ENCODE results near the gene DGKH. TPM values are rescaled to one million over a fixed set of nuclear protein-coding genes. Genes with fewer than 3 reads are reported as not detected.
"Not testable (repeated sequence)": the region's sequence is repeated elsewhere in the genome, so short reads cannot be mapped to it uniquely, and the experiment has no call there.

The DGKH gene
- polyA plus RNA-seq, 1 donor = 10.8 TPM

GRCh38 chr13:42110410-42111155, 62.1 kb downstream of the DGKH start:
- peak; percentile 75 for DNase-seq

- no peak for DNase-seq
Measured at GRCh38 chr13:42112864-42113263, 64.4 kb downstream of the DGKH start.

GRCh38 chr13:42113478-42113877, 65.0 kb downstream of the DGKH start:
- no peak for DNase-seq

- no peak for DNase-seq
Measured at GRCh38 chr13:42114278-42114677, 65.8 kb downstream of the DGKH start.

GRCh38 chr13:42114912-42115311, 66.5 kb downstream of the DGKH start:
- DNase-seq = no peak

GRCh38 chr13:42116225-42116624, 67.8 kb downstream of the DGKH start:
- no peak for DNase-seq

GRCh38 chr13:42119041-42119440, 70.6 kb downstream of the DGKH start:
- no peak for DNase-seq

GRCh38 chr13:42119875-42120274, 71.4 kb downstream of the DGKH start:
- DNase-seq = no peak

GRCh38 chr13:42123600-42123999, 75.2 kb downstream of the DGKH start:
- no peak for DNase-seq

- no peak for DNase-seq
Measured at GRCh38 chr13:42125046-42125445, 76.6 kb downstream of the DGKH start.

GRCh38 chr13:42127047-42127446, 78.6 kb downstream of the DGKH start:
- no peak for DNase-seq

GRCh38 chr13:42129033-42129432, 80.6 kb downstream of the DGKH start:
- DNase-seq = no peak

- DNase-seq = no peak
Measured at GRCh38 chr13:42136518-42136917, 88.1 kb downstream of the DGKH start.

GRCh38 chr13:42137856-42138537, 89.5 kb downstream of the DGKH start:
- DNase-seq = no peak

GRCh38 chr13:42140494-42140893, 92.0 kb downstream of the DGKH start:
- DNase-seq = no peak

- not testable (repeated sequence) for DNase-seq
Measured at GRCh38 chr13:42141052-42141451, 92.6 kb downstream of the DGKH start.

GRCh38 chr13:42146359-42146758, 97.9 kb downstream of the DGKH start:
- no peak for DNase-seq

GRCh38 chr13:42148538-42148937, 100.1 kb downstream of the DGKH start:
- DNase-seq = no peak

- no peak for DNase-seq
Measured at GRCh38 chr13:42149136-42149535, 100.7 kb downstream of the DGKH start.

GRCh38 chr13:42151781-42152180, 103.3 kb downstream of the DGKH start:
- no peak for DNase-seq

- DNase-seq = no peak
Measured at GRCh38 chr13:42152495-42152894, 104.0 kb downstream of the DGKH start.

GRCh38 chr13:42153199-42154113, 105.0 kb downstream of the DGKH start:
- no peak for DNase-seq

- DNase-seq = no peak
Measured at GRCh38 chr13:42155251-42155650, 106.8 kb downstream of the DGKH start.
